Ishikawa (cell line): ENCODE results near the gene GDF2.

Experiments
- CEBPB ChIP-seq: IDR thresholded peaks from 2 replicates; pipeline ENCODE4 v1.6.1; 2012
- CREB1 ChIP-seq: IDR thresholded peaks from 2 replicates; pipeline ENCODE4 v1.6.1; 2012; ENCODE audit warnings: low read depth
- EGR1 ChIP-seq: IDR thresholded peaks from 2 replicates; pipeline ENCODE4 v1.6.1; 2012
- EP300 ChIP-seq: IDR thresholded peaks from 2 replicates; pipeline ENCODE4 v1.6.1; 2012; ENCODE audit warnings: borderline replicate concordance
- FOXM1 ChIP-seq: IDR thresholded peaks from 2 replicates; pipeline ENCODE4 v1.6.1; 2012; ENCODE audit warnings: low read depth, borderline replicate concordance
- NFIC ChIP-seq: IDR thresholded peaks from 2 replicates; pipeline ENCODE4 v1.6.1; 2012
- RAD21 ChIP-seq: IDR thresholded peaks from 2 replicates; pipeline ENCODE4 v1.6.1; 2012; ENCODE audit warnings: low read depth
- REST ChIP-seq: IDR thresholded peaks from 2 replicates; pipeline ENCODE4 v1.6.1; 2012; ENCODE audit warnings: low read depth, mild to moderate bottlenecking
- TAF1 ChIP-seq: IDR thresholded peaks from 2 replicates; pipeline ENCODE4 v1.6.1; 2012; ENCODE audit warnings: low read depth, mild to moderate bottlenecking
- TCF12 ChIP-seq: IDR thresholded peaks from 2 replicates; pipeline ENCODE4 v1.6.1; 2012; ENCODE audit warnings: low read depth
- TEAD4 ChIP-seq: IDR thresholded peaks from 2 replicates; pipeline ENCODE4 v1.6.1; 2012
- USF1 ChIP-seq: IDR thresholded peaks from 2 replicates; pipeline ENCODE4 v1.6.1; 2012
- YY1 ChIP-seq: IDR thresholded peaks from 2 replicates; pipeline ENCODE4 v1.6.1; 2012; ENCODE audit warnings: low read depth
- ZBTB7A ChIP-seq: IDR thresholded peaks from 2 replicates; pipeline ENCODE4 v1.6.1; 2012; ENCODE audit warnings: low read depth
- TF ChIP-seq, protein P1 (sequence below): IDR thresholded peaks from 2 replicates; pipeline ENCODE4 v1.6.1; 2012

Gene GDF2

GRCh38 chr10:47351899-47352815 lies 29.9 kb downstream of the GDF2 start:
- no peak for TF ChIP-seq FOXM1
- TF ChIP-seq TCF12, result no peak
- no peak for TF ChIP-seq CREB1
- no peak for TF ChIP-seq EP300
- no peak for TF ChIP-seq RAD21

- no peak for TF ChIP-seq YY1
- no peak for TF ChIP-seq NFIC
- no peak for TF ChIP-seq ZBTB7A
- TF ChIP-seq, protein P1, sequence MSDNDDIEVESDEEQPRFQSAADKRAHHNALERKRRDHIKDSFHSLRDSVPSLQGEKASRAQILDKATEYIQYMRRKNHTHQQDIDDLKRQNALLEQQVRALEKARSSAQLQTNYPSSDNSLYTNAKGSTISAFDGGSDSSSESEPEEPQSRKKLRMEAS, result no peak
- no peak for TF ChIP-seq TCF12
- no peak for TF ChIP-seq TAF1
- TF ChIP-seq USF1, result no peak
- no peak for TF ChIP-seq FOXM1
Measured at GRCh38 chr10:47353351-47353750, 31.1 kb downstream of the GDF2 start.

- TF ChIP-seq RAD21 (peak; percentile 32; the same call in 1 of the 2 replicates), FOXM1 (no peak), CEBPB (no peak), CREB1 (no peak)
Measured at GRCh38 chr10:47354165-47354564, 31.9 kb downstream of the GDF2 start.

DNA sequence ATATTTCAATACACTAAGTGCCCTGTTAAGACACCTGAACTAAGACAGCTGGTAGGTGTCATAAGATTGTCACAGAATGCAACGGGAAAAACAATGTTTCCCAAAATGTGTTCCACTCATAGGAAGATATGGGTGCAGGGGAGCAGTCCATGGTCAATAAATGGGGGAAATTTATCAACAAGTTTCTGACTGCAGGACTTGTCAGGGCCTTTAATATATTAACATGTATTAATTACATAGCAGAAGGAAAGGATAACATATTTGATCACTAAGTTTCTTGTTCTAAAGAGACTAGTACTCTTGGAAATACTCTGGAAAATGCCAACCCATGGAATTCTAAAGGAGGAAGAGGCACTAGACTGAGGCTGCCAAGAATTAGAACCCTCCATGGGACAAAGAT lies 32.6 kb downstream of the GDF2 start:
- TF ChIP-seq ZBTB7A, result no peak
- TF ChIP-seq, protein P1, result no peak
- no peak for TF ChIP-seq TEAD4
- no peak for TF ChIP-seq EGR1
- no peak for TF ChIP-seq USF1
- no peak for TF ChIP-seq NFIC
- TF ChIP-seq TCF12, result no peak

DNA sequence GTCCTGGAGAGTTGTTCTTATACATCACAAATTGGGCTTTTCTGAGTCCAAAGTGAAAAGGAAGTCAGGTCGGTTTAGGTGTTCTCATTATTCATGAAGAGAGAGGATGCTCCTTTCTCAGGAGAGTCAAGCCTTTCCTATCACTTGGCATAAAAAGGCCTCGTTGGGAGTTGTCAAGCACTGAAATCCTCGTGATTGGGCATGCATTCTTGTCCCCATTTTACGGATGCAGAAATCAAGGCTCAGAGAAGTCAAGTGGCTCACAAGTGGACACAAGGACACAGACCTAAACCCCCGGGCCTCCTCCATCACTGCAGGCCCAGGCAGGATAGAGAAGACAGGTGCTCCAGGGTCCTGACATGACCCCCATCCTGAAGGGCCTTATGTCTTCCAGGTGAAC lies 34.5 kb downstream of the GDF2 start:
- no peak for TF ChIP-seq ZBTB7A
- no peak for TF ChIP-seq EGR1

DNA sequence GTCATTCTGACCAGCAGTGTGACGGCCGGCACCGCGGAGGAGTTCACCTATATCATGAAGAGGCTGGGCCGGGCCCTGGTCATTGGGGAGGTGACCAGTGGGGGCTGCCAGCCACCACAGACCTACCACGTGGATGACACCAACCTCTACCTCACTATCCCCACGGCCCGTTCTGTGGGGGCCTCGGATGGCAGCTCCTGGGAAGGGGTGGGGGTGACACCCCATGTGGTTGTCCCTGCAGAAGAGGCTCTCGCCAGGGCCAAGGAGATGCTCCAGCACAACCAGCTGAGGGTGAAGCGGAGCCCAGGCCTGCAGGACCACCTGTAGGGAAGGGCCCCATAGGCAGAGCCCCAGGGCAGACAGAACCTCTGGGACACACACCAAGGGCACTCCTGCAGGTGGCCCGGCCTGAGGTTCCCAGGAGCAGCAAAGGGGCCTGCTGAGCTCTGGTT lies 34.9 kb downstream of the GDF2 start:
- TF ChIP-seq CREB1, result no peak
- no peak for TF ChIP-seq EP300
- TF ChIP-seq EGR1, result no peak
- no peak for TF ChIP-seq TAF1
- no peak for TF ChIP-seq REST
- TF ChIP-seq CEBPB, result no peak
- TF ChIP-seq, protein P1, result no peak
- TF ChIP-seq FOXM1, result no peak
- no peak for TF ChIP-seq NFIC
- TF ChIP-seq USF1, result no peak
- no peak for TF ChIP-seq ZBTB7A
- TF ChIP-seq TEAD4, result no peak

DNA sequence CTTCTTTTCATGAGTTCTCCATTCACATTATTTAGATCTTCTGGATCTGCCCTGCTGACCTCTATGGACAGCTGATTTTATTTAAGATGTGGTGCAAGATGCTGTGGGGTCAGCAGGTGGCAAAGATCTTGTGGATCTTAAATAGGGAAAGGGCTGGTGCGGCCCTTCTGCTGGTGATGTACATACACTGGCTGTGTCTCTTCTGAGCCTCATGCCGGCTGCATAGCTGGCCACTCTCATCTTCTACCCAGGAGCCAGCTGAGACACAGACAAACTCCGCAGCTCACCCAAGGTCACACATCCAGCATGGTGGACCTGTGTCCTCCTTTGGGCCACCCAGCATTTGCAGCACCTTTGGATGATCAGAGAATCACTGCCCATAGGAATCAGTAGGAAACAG lies 35.7 kb downstream of the GDF2 start:
- TF ChIP-seq CEBPB, result no peak
- TF ChIP-seq REST, result no peak
- TF ChIP-seq EGR1, result no peak
- TF ChIP-seq TEAD4, result no peak
- no peak for TF ChIP-seq TAF1
- no peak for TF ChIP-seq YY1
- TF ChIP-seq, protein P1, result no peak
- no peak for TF ChIP-seq EP300
- no peak for TF ChIP-seq NFIC
- no peak for TF ChIP-seq FOXM1
- TF ChIP-seq USF1, result no peak
- no peak for TF ChIP-seq ZBTB7A
- no peak for TF ChIP-seq TCF12
- TF ChIP-seq RAD21, result no peak
- TF ChIP-seq CREB1, result no peak
